ENCODE measurements around the gene KY.
"Not testable (repeated sequence)": the region's sequence is repeated elsewhere in the genome, so short reads cannot be mapped to it uniquely, and the experiment has no call there.

KY gene

GRCh38 chr3:134592806-134593205, 58.0 kb downstream of the KY start:
- no peak overlapping the region for H3K4me3 ChIP-seq (ENCODE audit: low read length in 2 of 2)
- H3K9ac ChIP-seq (ENCODE audit: low read depth in 1 of 2, low read length in 2 of 2): no peak overlapping the region
- no peaks in the 10 kb centered on the region for H3K4me1 ChIP-seq (ENCODE audit: control insufficient read depth in 2 of 2, insufficient read depth in 2 of 2, low read length in 2 of 2)
- H3K9me3 ChIP-seq (ENCODE audit: control insufficient read depth in 2 of 2, low read length in 2 of 2): no peaks in the 10 kb centered on the region
- H3K27me3 ChIP-seq (ENCODE audit: control insufficient read depth in 2 of 2, insufficient read depth in 2 of 2, low read length in 2 of 2): no peaks in the 10 kb centered on the region
- H3K27ac ChIP-seq (ENCODE audit: low read depth in 2 of 2, low read length in 2 of 2): no peak overlapping the region
- H3K36me3 ChIP-seq (ENCODE audit: control insufficient read depth in 2 of 2, insufficient read depth in 2 of 2, low read length in 2 of 2): no peaks in the 10 kb centered on the region

GRCh38 chr3:134590766-134591165, 60.1 kb downstream of the KY start:
- Histone ChIP-seq H3K36me3 (ENCODE audit: control insufficient read depth in 2 of 2, insufficient read depth in 2 of 2, low read length in 2 of 2) (no peaks in the 10 kb centered on the region), H3K4me3 (ENCODE audit: low read length in 2 of 2) (no peak overlapping the region), H3K9me3 (ENCODE audit: control insufficient read depth in 2 of 2, low read length in 2 of 2) (no peaks in the 10 kb centered on the region), H3K9ac (ENCODE audit: low read depth in 1 of 2, low read length in 2 of 2) (no peak overlapping the region), H3K4me1 (ENCODE audit: control insufficient read depth in 2 of 2, insufficient read depth in 2 of 2, low read length in 2 of 2) (no peaks in the 10 kb centered on the region), H3K27me3 (ENCODE audit: control insufficient read depth in 2 of 2, insufficient read depth in 2 of 2, low read length in 2 of 2) (no peaks in the 10 kb centered on the region), H3K27ac (ENCODE audit: low read depth in 2 of 2, low read length in 2 of 2) (no peak overlapping the region)

- Histone ChIP-seq H3K4me1 (ENCODE audit: control insufficient read depth in 2 of 2, insufficient read depth in 2 of 2, low read length in 2 of 2) (no peaks in the 10 kb centered on the region), H3K9me3 (ENCODE audit: control insufficient read depth in 2 of 2, low read length in 2 of 2) (no peaks in the 10 kb centered on the region), H3K27ac (ENCODE audit: low read depth in 2 of 2, low read length in 2 of 2) (no peak overlapping the region), H3K27me3 (ENCODE audit: control insufficient read depth in 2 of 2, insufficient read depth in 2 of 2, low read length in 2 of 2) (no peaks in the 10 kb centered on the region), H3K9ac (ENCODE audit: low read depth in 1 of 2, low read length in 2 of 2) (no peak overlapping the region), H3K4me3 (ENCODE audit: low read length in 2 of 2) (no peak overlapping the region), H3K36me3 (ENCODE audit: control insufficient read depth in 2 of 2, insufficient read depth in 2 of 2, low read length in 2 of 2) (no peaks in the 10 kb centered on the region)
Measured at GRCh38 chr3:134579141-134579665, 71.6 kb downstream of the KY start.

- Histone ChIP-seq H3K4me1 (ENCODE audit: control insufficient read depth in 2 of 2, insufficient read depth in 2 of 2, low read length in 2 of 2) (no peaks in the 10 kb centered on the region), H3K27me3 (ENCODE audit: control insufficient read depth in 2 of 2, insufficient read depth in 2 of 2, low read length in 2 of 2) (no peaks in the 10 kb centered on the region), H3K27ac (ENCODE audit: low read depth in 2 of 2, low read length in 2 of 2) (no peak overlapping the region), H3K9ac (ENCODE audit: low read depth in 1 of 2, low read length in 2 of 2) (no peak overlapping the region), H3K9me3 (ENCODE audit: control insufficient read depth in 2 of 2, low read length in 2 of 2) (no peaks in the 10 kb centered on the region), H3K4me3 (ENCODE audit: low read length in 2 of 2) (no peak overlapping the region), H3K36me3 (ENCODE audit: control insufficient read depth in 2 of 2, insufficient read depth in 2 of 2, low read length in 2 of 2) (no peaks in the 10 kb centered on the region)
Measured at GRCh38 chr3:134576831-134577230, 74.0 kb downstream of the KY start.

- no peaks in the 10 kb centered on the region for H3K4me1 ChIP-seq (ENCODE audit: control insufficient read depth in 2 of 2, insufficient read depth in 2 of 2, low read length in 2 of 2)
- H3K9me3 ChIP-seq (ENCODE audit: control insufficient read depth in 2 of 2, low read length in 2 of 2): no peaks in the 10 kb centered on the region
- H3K9ac ChIP-seq (ENCODE audit: low read depth in 1 of 2, low read length in 2 of 2): no peak overlapping the region
- H3K36me3 ChIP-seq (ENCODE audit: control insufficient read depth in 2 of 2, insufficient read depth in 2 of 2, low read length in 2 of 2): no peaks in the 10 kb centered on the region
- no peak overlapping the region for H3K4me3 ChIP-seq (ENCODE audit: low read length in 2 of 2)
- H3K27me3 ChIP-seq (ENCODE audit: control insufficient read depth in 2 of 2, insufficient read depth in 2 of 2, low read length in 2 of 2): no peaks in the 10 kb centered on the region
- no peak overlapping the region for H3K27ac ChIP-seq (ENCODE audit: low read depth in 2 of 2, low read length in 2 of 2)
Measured at GRCh38 chr3:134576426-134576825, 74.4 kb downstream of the KY start.

GRCh38 chr3:134569899-134570298, 80.9 kb downstream of the KY start:
- H3K9me3 ChIP-seq (ENCODE audit: control insufficient read depth in 2 of 2, low read length in 2 of 2); H3K27ac ChIP-seq (ENCODE audit: low read depth in 2 of 2, low read length in 2 of 2): not testable (repeated sequence)

GRCh38 chr3:134568790-134569189, 82.0 kb downstream of the KY start:
- no peak overlapping the region for H3K9ac ChIP-seq (ENCODE audit: low read depth in 1 of 2, low read length in 2 of 2)
- H3K9me3 ChIP-seq (ENCODE audit: control insufficient read depth in 2 of 2, low read length in 2 of 2): peaks cover 0 to 2% of the 10 kb centered on the region in 2 donors
- no peak overlapping the region for H3K27ac ChIP-seq (ENCODE audit: low read depth in 2 of 2, low read length in 2 of 2)
- no peak overlapping the region for H3K4me3 ChIP-seq (ENCODE audit: low read length in 2 of 2)
- no peaks in the 10 kb centered on the region for H3K27me3 ChIP-seq (ENCODE audit: control insufficient read depth in 2 of 2, insufficient read depth in 2 of 2, low read length in 2 of 2)
- H3K4me1 ChIP-seq (ENCODE audit: control insufficient read depth in 2 of 2, insufficient read depth in 2 of 2, low read length in 2 of 2): no peaks in the 10 kb centered on the region
- no peaks in the 10 kb centered on the region for H3K36me3 ChIP-seq (ENCODE audit: control insufficient read depth in 2 of 2, insufficient read depth in 2 of 2, low read length in 2 of 2)

More at GRCh38 chr3:134569899-134570298, 80.9 kb downstream of the KY start:
- H3K36me3 ChIP-seq (ENCODE audit: control insufficient read depth in 2 of 2, insufficient read depth in 2 of 2, low read length in 2 of 2); H3K4me1 ChIP-seq (ENCODE audit: control insufficient read depth in 2 of 2, insufficient read depth in 2 of 2, low read length in 2 of 2); H3K4me3 ChIP-seq (ENCODE audit: low read length in 2 of 2); H3K27me3 ChIP-seq (ENCODE audit: control insufficient read depth in 2 of 2, insufficient read depth in 2 of 2, low read length in 2 of 2); H3K9ac ChIP-seq (ENCODE audit: low read depth in 1 of 2, low read length in 2 of 2): not testable (repeated sequence)

- H3K4me1 ChIP-seq (ENCODE audit: control insufficient read depth in 2 of 2, insufficient read depth in 2 of 2, low read length in 2 of 2): no peaks in the 10 kb centered on the region
Measured at GRCh38 chr3:134567605-134568004, 83.2 kb downstream of the KY start.

GRCh38 chr3:134564991-134565390, 85.8 kb downstream of the KY start:
- Histone ChIP-seq H3K36me3 (ENCODE audit: control insufficient read depth in 2 of 2, insufficient read depth in 2 of 2, low read length in 2 of 2) (peaks cover 4 to 6% of the 10 kb centered on the region in 2 donors), H3K4me3 (ENCODE audit: low read length in 2 of 2) (no peak overlapping the region), H3K27me3 (ENCODE audit: control insufficient read depth in 2 of 2, insufficient read depth in 2 of 2, low read length in 2 of 2) (no peaks in the 10 kb centered on the region), H3K4me1 (ENCODE audit: control insufficient read depth in 2 of 2, insufficient read depth in 2 of 2, low read length in 2 of 2) (no peaks in the 10 kb centered on the region), H3K9me3 (ENCODE audit: control insufficient read depth in 2 of 2, low read length in 2 of 2) (no peaks in the 10 kb centered on the region), H3K27ac (ENCODE audit: low read depth in 2 of 2, low read length in 2 of 2) (no peak overlapping the region), H3K9ac (ENCODE audit: low read depth in 1 of 2, low read length in 2 of 2) (no peak overlapping the region)

More at GRCh38 chr3:134567605-134568004, 83.2 kb downstream of the KY start:
- Histone ChIP-seq H3K4me3 (ENCODE audit: low read length in 2 of 2) (no peak overlapping the region), H3K27ac (ENCODE audit: low read depth in 2 of 2, low read length in 2 of 2) (no peak overlapping the region), H3K27me3 (ENCODE audit: control insufficient read depth in 2 of 2, insufficient read depth in 2 of 2, low read length in 2 of 2) (no peaks in the 10 kb centered on the region), H3K36me3 (ENCODE audit: control insufficient read depth in 2 of 2, insufficient read depth in 2 of 2, low read length in 2 of 2) (no peaks in the 10 kb centered on the region), H3K9me3 (ENCODE audit: control insufficient read depth in 2 of 2, low read length in 2 of 2) (peaks cover 0 to 2% of the 10 kb centered on the region in 2 donors), H3K9ac (ENCODE audit: low read depth in 1 of 2, low read length in 2 of 2) (no peak overlapping the region)

GRCh38 chr3:134563601-134564000, 87.2 kb downstream of the KY start:
- Histone ChIP-seq H3K36me3 (ENCODE audit: control insufficient read depth in 2 of 2, insufficient read depth in 2 of 2, low read length in 2 of 2) (peaks cover 11 to 14% of the 10 kb centered on the region in 2 donors), H3K27ac (ENCODE audit: low read depth in 2 of 2, low read length in 2 of 2) (no peak overlapping the region), H3K27me3 (ENCODE audit: control insufficient read depth in 2 of 2, insufficient read depth in 2 of 2, low read length in 2 of 2) (no peaks in the 10 kb centered on the region), H3K4me1 (ENCODE audit: control insufficient read depth in 2 of 2, insufficient read depth in 2 of 2, low read length in 2 of 2) (no peaks in the 10 kb centered on the region), H3K4me3 (ENCODE audit: low read length in 2 of 2) (no peak overlapping the region), H3K9me3 (ENCODE audit: control insufficient read depth in 2 of 2, low read length in 2 of 2) (no peaks in the 10 kb centered on the region), H3K9ac (ENCODE audit: low read depth in 1 of 2, low read length in 2 of 2) (no peak overlapping the region)

GRCh38 chr3:134562055-134562454, 88.8 kb downstream of the KY start:
- H3K36me3 ChIP-seq (ENCODE audit: control insufficient read depth in 2 of 2, insufficient read depth in 2 of 2, low read length in 2 of 2): peaks cover 13 to 18% of the 10 kb centered on the region in 2 donors
- H3K9me3 ChIP-seq (ENCODE audit: control insufficient read depth in 2 of 2, low read length in 2 of 2): no peaks in the 10 kb centered on the region
- no peak overlapping the region for H3K27ac ChIP-seq (ENCODE audit: low read depth in 2 of 2, low read length in 2 of 2)
- no peak overlapping the region for H3K9ac ChIP-seq (ENCODE audit: low read depth in 1 of 2, low read length in 2 of 2)
- no peak overlapping the region for H3K4me3 ChIP-seq (ENCODE audit: low read length in 2 of 2)
- H3K27me3 ChIP-seq (ENCODE audit: control insufficient read depth in 2 of 2, insufficient read depth in 2 of 2, low read length in 2 of 2): no peaks in the 10 kb centered on the region
- no peaks in the 10 kb centered on the region for H3K4me1 ChIP-seq (ENCODE audit: control insufficient read depth in 2 of 2, insufficient read depth in 2 of 2, low read length in 2 of 2)
